ENCODE measurements around the gene QSOX2.

The QSOX2 gene

DNA sequence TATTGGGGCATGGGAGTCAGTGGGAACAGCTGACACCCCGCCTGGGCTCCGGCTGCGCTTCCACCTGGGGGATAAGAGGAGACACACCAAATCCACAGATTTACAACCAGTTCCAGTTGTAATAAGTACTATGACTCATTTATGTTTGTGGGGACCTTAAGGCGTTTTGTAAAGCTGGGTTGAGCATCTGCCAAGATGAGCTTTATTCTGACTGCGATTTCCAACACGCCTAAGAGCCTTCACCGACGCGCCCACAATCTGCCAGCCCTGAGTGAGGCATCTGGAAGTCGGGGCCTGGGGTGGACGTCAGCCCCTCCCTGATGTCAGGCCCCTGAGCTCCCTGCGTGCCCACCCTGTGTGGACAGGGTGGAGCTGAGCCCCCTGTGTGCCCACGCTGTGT is 26.3 kb downstream of the QSOX2 start:
- DNase-seq, result no peak

DNA sequence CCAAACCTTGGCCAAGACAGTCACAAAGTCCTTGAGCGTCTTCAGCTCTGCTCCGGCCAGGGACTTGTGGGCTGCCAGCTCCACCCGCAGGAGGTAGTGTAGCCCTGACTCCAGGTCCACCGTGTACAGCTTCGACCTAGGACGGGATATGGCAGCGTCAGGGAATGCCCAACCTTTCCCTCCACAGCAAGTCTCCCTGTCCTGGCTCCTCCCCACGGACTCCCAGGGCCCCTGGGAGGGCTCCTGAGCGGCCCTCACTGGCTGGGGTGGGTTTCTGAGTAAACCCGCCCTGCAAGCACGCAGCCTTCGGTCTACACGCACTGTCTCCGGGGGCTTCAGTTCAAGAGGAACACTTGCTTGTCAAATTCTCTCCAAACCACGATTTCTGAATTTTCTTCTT is 26.9 kb downstream of the QSOX2 start:
- DNase-seq, result no peak

DNA sequence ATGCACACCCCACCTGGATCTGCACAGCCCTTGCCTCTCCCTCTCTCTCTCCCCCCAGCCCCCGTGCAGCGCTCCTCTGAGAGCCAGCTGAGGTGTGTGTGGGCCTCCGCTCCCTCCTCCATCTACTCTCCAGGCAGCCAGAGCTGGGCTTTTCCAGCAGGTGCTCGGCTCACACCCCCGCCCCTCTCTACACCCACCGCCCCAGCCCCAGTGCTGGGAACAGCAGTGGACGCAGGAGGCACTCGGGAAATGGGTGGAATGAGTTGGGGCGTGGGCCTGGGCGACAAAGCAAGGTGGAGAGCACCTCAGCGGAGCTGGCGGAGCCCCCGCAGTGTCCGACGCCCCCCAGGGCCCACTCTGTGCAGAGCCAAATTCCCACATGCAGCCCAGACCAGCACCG is 27.3 kb downstream of the QSOX2 start:
- no peak for DNase-seq

DNA sequence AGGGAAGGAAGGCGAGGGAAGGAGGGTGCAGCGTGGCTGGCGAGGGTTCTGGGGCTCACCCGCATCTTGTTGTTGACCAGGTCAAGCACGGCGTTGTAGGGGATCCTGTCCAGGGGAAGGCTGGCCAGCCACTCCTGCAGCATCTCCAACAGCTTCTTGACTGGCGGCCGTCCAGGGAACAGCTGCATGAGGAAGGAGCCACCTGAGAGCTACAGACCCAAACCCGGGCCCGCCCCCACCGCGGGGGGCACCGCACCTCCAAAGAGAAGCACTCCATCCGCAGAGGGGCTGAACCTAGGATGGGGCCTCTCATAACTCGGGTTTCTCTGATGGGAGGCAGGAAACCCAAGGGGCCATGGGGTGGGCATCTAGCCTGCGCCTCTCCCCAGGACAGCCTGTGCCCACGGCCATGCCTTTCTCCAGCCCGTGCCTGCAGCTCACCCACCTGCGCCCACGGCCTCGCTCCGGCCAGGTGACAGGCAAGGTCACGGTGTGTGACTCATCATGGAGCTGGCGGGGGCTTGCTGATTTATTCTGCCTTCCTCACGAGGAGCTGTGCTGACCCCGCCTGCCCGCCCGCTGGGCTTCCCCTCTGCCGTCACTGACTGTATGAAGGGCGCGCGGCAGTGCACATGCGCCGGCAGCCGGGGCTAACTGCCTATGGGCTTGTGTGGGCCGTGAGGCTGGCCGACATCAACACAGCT is 28.9 kb downstream of the QSOX2 start:
- no peak for DNase-seq

DNA sequence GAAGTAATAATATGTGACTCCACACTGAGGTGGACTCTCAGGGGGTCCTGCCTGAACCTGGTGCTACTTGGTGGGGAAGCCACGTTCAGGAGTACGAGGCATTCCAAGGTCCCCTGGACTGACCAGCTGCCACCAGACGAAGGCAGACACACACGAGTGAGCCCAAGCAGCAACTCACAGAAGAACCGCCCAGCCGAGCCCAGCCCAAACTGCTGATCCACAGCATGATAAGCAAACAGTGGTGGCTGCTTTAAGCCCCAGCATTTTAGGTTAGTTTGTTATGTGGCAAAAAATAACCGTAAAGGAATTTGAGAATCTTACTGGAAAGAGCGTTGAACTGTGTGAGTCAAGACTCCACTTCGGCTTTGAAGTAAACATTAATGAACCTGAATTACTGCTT is 31.9 kb downstream of the QSOX2 start:
- no peak for DNase-seq

DNA sequence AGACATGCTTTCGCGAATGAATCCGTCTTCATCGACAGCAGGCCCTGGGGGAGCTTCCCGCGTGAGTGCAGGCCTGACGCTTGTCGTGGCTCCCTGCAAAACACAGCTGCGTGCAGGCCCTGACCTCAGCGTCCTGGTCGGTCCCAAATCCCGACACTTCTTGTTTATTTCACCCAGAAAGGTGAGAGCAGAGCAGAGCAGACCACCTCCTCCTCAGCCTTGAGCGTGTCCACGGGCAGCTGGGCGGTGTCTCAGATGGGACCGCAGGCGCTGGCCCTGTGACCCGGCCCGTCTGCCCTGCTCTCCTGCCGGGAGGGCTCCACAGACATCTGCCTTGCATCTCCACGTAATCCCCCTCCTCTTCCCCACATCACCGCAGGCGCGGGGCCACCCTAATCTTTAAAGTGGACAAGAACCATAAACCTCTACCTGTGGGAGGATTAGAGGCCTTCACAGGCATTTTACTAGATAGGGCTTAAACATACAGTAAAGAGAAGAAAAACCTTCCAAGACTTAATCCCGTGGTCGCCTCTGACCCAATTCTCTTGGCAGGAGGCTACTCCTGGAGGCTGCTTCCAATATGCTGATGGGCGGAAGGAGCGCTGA is 33.2 kb downstream of the QSOX2 start:
- no peak for DNase-seq

DNA sequence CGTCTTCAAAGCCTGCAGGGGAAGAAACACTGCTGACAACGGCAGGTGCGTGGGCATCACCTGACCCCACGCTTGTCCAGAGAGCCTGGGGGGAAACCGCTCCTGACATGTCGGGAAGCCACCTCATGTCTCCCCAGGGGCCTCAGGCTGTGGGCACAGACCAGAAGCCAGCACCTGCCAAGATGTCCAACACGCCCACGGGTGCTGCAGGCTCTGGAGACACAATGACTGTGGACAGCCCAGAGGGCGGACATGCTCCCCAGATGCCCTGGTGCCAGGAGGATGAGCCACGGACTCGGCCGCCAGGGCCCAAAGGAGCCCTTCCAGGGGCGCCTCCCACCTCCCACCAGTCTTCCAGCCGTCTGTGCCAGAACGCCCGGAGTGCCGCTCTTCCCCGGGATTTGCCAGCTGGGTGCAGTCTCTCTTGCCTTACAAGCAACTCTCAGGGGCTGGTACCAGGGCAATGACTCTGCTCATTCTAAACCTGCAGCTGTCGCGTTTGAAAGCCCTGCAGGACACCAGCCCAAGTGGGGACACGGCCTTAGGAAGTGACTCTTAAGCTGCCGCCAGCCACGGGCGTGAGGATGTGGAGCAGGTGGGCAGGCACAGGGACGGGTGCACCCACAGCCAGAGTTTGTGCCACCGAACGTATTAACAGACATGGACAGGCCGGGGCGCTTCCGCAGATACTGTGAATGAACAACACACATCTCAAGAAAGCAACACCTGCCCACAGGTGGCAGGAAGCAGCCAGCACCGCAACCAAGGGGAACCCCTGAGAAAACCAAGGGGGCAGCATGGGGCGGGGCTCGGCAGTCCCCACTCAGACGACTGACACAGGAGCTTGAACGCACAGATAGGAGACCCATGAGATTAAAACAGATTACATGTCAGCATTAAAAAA is 33.9 kb downstream of the QSOX2 start:
- DNase-seq, result no peak

DNA sequence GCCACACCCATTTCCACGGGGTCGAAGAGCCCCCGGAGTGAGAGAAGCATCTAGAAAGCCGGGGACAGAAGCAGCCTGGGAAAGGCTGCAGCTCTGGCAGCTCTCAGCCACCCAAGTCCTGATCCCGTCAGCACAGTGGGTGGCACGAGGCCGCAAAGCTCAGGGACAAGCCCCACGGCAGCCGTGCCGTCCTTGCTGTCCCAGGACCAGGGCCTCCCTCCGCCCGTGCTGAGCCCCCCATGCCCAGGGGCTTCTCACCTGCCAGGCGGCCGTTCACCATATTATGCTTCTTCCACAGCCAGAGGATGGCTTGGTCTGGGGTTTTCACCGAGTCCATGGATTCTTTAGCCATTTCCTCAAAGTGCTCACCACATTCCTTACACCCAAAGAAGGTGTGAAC is 34.6 kb downstream of the QSOX2 start:
- DNase-seq, result no peak

DNA sequence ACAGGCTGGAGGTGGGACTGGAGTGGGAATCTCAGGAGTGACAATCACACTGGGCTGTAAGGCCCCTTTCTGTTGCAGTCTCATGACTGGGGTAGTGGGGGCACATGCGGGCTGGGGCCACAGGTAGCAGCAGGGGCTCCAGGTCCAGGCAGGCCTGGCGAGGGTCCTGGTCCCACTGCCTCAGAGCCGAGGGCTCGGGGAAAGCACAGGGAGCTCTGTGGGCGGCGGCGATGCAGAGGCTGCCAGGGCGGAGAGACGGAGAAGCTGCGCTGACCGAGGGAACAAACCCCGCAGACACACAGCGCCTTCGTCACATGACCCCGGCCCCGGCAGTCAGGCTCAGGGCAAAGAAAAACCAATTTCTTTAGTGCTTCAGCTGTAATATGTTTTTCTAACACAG is 35.3 kb downstream of the QSOX2 start:
- no peak for DNase-seq

DNA sequence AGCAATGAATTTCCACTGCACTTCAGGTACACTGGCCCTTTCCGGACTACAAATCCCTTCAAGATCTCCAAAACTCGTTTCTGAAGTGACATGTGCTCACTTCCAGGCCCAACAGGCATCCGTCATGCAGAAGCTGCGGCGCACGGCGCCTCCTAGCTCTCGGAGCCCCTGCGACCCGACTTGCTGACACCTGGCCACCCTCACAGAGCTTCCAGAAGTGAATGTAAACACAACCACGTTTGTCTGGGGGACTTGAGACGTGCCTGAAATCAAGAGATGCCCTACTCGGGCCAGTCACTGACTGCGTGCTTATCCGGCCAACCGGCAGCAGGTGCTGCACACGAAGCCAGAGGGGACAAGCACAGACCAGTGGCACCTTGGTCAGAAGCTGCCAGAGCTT is 35.8 kb downstream of the QSOX2 start:
- DNase-seq, result no peak

DNA sequence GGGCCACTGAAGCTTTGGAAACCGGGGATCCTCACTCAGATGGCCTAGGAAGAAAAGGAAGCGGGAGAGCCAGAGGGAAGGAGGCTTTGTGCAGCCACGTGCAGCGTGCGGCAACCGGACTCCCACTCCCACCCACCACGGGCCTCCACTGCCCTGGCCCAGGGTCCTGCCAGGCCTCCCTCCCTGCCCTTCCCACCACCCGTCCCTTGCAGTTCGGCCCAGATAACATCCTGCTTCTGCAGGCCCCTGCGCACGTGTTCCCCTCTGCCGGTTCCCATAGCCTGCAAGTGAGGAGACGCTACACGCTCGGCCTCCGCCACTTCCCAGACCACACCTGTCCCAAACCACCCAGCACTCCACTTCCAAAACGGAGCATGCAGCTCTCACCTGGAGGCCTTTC is 36.4 kb downstream of the QSOX2 start:
- no peak for DNase-seq

DNA sequence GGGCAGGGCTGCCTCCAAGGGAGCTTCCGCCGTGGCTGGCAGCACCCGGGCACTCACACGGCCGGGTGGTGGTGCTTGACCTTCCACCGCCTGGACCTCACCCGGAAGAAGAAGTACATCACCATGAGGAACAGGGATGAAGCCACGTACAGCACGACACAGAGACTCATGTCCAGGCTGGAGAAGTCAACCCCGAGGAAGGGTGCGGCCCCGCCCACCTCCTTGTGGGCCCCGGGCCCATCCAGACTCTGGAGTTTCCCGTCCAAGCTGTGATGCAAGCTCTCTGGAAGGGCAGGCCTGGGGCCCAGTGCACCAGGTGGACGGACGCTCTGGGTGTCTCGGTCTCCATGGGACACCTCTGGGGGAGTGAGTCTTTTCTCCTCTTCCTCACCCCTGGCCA is 36.9 kb downstream of the QSOX2 start:
- DNase-seq, result no peak

DNA sequence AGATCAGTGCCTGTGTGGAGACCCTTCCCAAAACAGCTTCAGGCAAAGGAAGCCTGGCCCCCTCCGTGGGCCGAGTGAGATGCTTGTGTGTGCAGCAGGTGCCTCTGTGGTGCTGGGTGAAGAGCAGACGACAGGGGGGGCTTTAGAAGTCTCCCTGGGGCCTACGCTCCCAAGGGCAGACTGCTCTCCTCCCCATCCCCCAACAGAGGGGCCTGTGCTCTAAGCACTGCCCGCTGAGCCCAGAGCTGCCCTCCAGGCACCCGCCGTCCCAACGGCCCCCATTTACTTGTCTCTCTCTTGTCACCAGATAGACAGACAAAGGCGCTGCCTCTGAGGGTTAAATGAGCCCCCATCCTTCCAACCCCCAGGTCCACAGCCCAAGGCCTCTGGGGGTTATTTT is 38.0 kb downstream of the QSOX2 start:
- DNase-seq, result no peak

DNA sequence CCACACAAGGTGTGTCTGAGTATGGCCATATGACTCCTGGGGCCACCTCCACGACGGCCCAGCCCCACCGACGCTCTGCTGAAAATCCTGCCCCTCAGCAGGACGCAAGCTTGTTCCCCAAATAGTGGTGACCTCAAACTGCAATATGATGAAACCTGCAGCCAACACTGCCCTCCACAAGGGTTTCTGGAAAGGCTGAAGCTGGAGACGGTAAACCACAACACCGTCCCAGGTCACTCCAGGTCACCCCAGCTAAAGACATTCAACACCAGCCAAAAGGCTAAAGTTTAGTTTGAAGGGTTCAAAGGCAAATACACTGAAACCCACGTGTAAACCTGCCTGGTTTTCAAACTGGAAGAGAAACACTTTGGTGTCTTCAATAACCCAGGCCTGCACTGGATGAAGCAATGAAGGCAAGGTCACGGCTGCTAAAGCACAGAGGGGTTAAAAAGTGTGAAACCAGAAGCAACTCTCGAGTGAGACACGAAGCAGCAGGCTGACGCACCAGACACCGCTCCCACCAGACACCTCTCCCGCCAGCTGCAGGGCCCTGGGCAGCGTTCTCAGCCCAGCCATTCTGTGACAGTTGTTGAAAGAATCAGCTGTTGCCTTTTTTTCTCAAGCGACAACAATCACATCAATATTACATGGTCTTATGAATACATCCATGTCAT is 38.9 kb downstream of the QSOX2 start:
- DNase-seq, result no peak

DNA sequence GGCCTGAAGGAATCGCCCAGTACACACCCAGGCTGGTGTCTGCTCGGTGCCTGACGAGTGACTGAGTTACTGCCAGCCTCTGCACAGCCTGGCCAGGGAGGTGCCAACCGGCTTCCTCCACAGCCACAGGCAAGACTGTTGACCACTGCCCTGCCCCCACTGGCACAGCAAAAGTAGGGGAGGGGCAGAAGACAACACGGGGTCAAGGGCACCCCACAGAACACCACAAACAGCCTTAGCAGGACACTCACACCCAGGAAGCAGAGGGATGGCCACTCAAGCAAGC is 40.0 kb downstream of the QSOX2 start:
- no peak for DNase-seq

DNA sequence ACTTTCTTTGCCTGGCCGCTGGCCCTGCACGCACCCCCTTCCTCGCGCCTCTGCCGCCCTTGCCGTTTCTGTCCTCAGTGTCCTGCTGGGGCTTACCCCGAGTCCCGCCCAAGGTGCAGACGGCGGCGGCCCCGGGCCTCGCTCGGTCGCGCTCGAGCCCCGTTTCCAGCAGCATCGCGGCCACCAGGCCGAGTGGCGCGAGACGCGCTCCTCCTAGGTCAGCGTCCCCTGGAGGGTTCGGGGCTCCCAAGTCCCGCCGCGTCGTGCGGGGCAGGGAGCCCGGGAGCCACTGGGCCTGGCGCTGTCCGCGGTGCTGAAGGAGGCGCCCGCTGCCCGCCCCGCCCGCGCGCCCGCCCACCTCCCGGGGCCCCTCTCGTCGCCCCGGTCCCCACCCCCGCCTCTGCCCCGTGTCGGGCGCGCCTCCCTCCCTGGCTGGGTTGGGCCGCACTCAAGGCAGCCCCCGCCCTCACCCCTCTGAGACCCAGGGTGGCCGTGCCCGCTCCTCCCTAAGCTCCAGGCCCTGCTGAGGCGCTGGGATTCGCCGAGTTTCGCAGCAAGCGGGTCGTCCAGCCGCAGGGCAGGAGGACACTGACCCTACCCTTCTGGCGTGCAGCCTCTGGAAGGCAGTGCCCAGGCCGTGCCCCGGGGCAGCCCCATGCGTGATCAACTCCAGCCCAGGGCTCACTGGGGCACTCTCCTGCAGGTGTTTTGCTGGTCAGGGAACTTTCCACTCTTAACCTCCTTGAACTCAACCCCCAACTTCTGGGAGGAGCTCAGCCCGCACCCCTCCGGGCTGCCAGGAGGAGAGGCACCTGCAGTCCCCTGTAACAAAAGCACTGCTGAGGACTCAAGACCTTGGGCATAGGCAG is 40.5 kb downstream of the QSOX2 start, which contains the start of gene LHX3:
TSS of gene LHX3 (minus strand) at position 291 of the 869 bp plus-strand sequence. CDS start at position 175, 116 bp downstream.
- peak; percentile 76 for DNase-seq

DNA sequence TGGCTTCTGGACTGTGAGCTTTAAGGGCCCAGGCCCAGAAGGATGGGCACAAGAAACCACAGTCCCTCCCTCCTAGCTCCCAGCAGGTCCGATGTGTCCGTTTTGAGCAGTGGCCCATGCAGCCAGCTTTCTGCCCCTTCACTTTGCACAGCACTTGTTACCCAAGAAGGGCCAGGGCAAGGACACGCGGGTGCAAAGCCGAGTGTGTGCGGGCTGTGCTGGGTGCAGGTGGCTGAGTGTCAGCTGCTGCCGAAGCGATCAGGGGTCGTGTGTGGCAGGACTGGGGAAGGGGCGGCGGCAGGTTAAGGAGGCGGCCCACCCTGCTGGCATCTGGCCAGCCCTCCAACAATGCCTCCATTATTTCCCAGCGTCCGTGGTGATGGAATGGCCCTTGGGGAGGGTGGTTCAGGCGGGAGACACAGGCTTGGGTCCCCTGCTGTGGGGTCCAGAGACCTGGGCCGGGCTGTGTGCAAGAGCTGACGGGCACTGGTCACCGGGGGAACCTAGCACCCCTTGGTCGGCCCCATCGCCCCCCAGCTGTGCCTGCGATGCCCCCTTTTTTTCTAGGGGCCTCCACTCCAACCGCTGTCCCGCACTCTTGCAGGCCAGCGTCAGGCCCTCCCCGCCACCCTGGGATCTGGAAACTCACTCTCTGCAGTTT is 41.3 kb downstream of the QSOX2 start:
- DNase-seq, result no peak

DNA sequence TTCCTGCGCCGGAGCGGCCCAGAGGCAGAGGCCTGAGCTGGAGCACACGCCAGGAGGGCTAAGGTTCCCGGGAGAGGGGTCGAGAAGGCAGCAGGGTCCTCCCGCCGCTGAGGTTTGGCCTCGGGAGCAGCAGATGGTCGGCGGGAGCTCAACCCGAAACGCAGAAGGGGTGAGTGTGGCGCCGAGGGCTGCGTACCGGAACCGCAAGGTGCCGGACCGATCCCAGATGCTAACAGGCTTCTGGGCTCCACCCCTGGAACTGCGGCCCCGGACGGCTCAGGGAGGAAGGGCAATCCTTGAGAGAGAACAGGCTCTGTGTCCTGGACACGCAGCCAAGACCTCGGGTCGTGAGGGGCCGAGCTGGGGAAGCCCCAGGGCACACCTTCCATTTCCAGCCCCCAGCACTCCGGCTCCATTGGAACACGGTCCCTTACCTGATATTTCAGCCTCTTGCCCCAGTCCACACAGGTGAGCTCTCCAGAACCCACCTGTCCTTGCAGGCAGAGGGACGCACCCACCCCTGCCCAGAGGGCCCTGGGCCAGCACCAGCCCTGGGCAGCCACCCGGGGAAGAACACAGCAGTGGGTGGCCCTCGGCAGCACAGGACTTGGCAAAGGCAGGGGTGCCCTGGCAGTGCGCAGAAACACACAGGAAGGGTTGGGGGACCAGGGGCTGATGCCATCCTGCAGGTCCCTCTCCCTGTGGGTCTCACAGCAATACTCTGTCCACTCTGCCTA is 42.0 kb downstream of the QSOX2 start:
- DNase-seq, result no peak

DNA sequence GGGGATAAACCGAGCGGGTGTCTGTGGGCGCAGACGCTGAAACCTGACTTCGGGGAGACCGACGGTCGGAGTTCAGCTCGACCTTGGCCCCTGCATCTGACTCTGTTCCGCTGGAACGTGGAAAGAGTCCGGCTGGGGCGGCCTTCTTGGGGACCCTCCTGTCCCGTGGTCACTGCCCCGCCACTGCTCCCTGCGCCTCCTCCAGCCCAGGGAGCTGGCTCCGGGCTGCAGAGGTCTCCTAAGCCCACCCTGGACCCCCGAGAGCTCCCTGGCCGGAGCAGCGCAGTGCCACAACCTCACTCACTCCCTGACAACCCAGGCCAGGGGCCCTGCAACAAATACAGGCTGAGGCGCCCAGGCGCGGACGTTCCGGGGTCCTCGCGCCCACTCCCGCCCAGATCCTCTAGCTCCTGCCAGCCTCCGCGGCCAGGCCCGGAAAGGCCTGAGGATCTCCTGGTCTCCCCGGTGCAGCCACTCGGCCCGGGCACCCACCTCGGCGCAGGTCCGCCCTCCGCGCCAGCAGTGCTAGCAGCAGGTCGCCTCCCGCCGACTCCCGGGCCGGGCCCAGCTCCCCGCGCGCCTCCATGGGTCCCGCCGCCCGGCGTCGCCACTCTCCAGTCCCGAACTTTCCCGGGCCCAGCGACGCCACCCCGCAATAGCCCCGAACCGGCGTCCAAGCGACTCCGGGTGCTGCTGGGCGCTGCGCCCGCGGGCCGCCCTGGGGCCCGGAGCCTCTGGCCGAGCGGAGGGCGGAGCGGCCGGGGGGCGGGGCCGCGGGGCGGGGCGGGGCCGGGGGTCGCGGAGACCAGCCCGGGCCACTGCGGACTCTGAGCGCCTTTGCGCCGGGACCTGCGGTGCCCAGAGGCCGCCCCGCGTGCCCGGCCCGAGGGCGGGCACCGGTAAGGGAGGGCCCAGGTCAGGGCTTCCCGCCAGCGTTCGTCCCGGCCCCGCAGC is 42.9 kb downstream of the QSOX2 start:
- DNase-seq, result no peak
